Adipocyte (in vitro differentiated cells): ENCODE data around the gene ARMH4.
A peak's percentile ranks its signal among the peaks of the same experiment; 100 is the strongest.

Source experiments
- DNase-seq: peaks from one replicate; pipeline ENCODE4 v3.0.0-alpha.2; 2015; ENCODE audit warnings: low read depth
- H3K27me3 ChIP-seq: replicated peaks from 2 replicates; pipeline ENCODE4 v1.7.0; 2013; ENCODE audit warnings: mild to moderate bottlenecking, low read length, moderate library complexity; ENCODE audit not compliant: control insufficient read depth, insufficient read depth
- H3K36me3 ChIP-seq: 2 replicates; pipeline ENCODE4 v1.7.0; 2013; ENCODE audit warnings: low read length, mild to moderate bottlenecking, moderate library complexity; ENCODE audit not compliant: control insufficient read depth, insufficient read depth, severe bottlenecking
- H3K4me1 ChIP-seq: 2 replicates; pipeline ENCODE4 v1.7.0; 2013; ENCODE audit warnings: mild to moderate bottlenecking, low read length, moderate library complexity; ENCODE audit not compliant: control insufficient read depth, insufficient read depth
- H3K4me3 ChIP-seq: 2 replicates; pipeline ENCODE4 v1.7.0; 2013; ENCODE audit warnings: mild to moderate bottlenecking, low read length, moderate library complexity
- H3K9ac ChIP-seq: 2 replicates; pipeline ENCODE4 v1.7.0; 2013; ENCODE audit warnings: mild to moderate bottlenecking, low read length, moderate library complexity
- H3K9me3 ChIP-seq: 2 replicates; pipeline ENCODE4 v1.7.0; 2013; ENCODE audit warnings: mild to moderate bottlenecking, low read length, moderate library complexity; ENCODE audit not compliant: control insufficient read depth

The ARMH4 gene

DNA sequence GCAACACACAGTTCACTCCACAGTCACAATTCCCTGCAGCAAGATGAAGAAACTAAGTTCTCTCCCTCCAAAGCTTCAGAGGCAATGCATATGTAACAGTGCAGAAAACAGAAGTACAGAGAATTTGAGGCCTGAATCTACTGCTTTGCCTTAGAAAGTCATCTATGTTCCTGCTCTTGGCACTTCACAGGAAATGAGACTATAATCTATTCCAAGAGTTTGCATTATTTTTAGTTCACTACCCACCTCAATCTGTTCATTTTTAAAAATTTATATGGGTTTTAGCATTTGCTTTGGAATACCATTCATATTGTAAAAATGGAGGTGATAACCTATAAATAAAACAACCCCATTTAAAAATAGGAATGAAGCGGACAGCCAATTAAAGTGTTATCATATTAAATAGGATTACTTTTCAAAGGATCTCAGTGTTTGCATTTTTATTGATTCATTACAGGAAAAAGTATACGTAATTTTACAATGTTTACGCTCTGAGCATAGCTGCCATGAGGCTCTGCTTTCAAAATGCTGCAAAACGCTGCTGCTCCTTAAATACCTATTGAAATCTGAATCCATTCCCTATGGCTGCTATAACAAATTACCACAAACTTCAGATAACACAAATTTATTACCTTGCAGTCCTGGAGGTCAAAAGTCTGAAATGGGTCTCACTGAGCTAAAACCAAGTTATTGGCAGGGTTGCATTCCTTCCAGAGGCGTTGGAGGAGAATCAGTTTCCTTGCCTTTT, 60.0 kb downstream of the ARMH4 start:
- DNase-seq, result no peak
- Histone ChIP-seq H3K9ac (no peak overlapping the region), H3K36me3 (no peaks in the 10 kb centered on the region), H3K4me1 (no peaks in the 10 kb centered on the region), H3K9me3 (no peaks in the 10 kb centered on the region), H3K27me3 (no peaks in the 10 kb centered on the region), H3K4me3 (no peak overlapping the region)

DNA sequence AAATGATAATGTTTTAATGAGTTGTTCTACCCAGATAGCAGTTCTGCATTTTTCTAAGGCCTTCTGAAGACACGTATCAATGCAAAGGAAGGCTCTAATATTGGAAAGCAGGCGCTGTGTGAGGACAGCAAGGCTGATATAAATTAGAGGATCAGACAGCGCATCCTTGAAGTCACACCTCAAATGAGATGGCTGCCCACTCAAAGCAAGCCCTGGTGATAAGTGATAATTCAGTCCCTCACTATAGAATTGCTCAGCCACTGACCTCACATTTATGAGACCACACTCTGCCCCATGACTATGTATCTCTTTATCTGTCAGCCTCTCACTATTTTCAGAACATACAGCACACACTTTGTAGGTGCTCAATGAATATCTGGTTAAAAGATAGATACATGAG, 62.4 kb downstream of the ARMH4 start:
- H3K9ac ChIP-seq, result no peak overlapping the region
- H3K4me3 ChIP-seq, result no peak overlapping the region
- no peaks in the 10 kb centered on the region for H3K4me1 ChIP-seq
- no peaks in the 10 kb centered on the region for H3K27me3 ChIP-seq
- H3K9me3 ChIP-seq, result no peaks in the 10 kb centered on the region
- DNase-seq, result no peak
- H3K36me3 ChIP-seq, result no peaks in the 10 kb centered on the region

DNA sequence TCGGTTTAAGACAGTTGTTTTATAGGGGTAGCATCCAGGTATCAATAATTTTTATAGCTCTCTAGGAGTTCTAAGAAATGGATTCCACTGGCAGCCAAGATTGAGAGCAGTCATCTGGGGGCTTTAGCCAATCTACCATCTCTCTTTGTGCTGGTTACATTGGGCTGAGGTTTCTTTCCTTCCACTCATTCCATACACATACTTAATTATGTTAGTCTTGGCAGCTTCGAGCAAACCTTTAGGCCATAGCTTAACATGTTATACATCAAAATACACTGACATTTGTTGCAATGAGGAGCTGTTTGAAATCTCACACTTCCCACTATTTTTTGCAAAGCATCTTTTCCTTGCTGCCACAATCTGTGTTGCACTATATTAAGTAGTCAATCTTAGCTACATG, 63.1 kb downstream of the ARMH4 start:
- Histone ChIP-seq H3K9me3 (no peaks in the 10 kb centered on the region), H3K27me3 (no peaks in the 10 kb centered on the region), H3K9ac (no peak overlapping the region), H3K36me3 (no peaks in the 10 kb centered on the region), H3K4me1 (no peaks in the 10 kb centered on the region), H3K4me3 (no peak overlapping the region)
- peak; percentile 19 for DNase-seq

DNA sequence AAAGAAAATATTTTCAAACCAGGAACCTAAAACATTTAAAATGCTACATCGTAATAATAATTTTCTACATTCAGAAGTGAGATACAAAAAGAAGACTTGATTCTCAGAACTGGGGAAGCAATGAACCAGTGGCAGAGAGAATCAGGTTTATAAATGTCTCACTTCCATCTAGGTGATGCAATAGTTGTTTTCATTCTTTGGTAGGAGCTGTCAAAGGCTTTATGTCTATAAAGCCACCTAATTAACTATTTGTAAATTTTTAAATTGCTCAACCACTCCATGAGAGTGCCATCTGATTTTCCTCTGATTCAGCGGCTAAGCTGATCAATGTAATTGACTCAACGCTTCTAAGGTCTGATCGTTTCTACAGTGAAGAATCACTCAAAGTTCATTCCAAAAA, 66.1 kb downstream of the ARMH4 start:
- H3K36me3 ChIP-seq, result no peaks in the 10 kb centered on the region
- H3K9me3 ChIP-seq, result no peaks in the 10 kb centered on the region
- H3K27me3 ChIP-seq, result no peaks in the 10 kb centered on the region
- no peak for DNase-seq
- no peak overlapping the region for H3K9ac ChIP-seq
- peaks cover 14% of the 10 kb centered on the region for H3K4me1 ChIP-seq
- no peak overlapping the region for H3K4me3 ChIP-seq

DNA sequence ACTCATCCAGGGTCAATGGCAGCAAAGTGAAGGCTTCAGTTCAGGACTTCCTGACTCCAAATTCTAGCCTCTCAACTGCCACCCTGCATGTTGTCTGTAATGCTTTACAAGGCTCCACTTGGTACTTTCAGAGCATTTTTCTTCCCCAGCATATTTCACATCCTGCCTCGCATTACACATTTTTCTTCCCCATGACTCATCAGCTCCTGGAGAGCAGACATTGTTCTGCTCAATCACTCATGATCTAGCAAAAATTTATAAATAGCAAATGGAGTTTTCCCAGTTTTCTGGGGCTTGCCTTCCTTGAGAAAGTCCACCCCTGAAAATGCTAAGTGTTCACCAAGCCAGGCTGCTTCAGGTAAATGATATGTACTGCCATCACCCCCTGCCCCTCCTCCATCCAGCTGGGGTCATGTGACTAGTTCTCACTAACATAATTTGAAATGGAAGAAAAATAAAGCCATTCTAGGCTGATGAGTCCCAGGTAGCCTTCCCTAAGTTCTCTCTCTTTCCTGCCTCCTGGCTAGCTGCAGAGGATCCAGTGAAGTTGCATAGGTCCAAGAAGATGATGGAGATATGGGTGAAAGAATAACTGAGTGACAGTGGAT, 69.4 kb downstream of the ARMH4 start:
- DNase-seq, result peak; percentile 89

DNA sequence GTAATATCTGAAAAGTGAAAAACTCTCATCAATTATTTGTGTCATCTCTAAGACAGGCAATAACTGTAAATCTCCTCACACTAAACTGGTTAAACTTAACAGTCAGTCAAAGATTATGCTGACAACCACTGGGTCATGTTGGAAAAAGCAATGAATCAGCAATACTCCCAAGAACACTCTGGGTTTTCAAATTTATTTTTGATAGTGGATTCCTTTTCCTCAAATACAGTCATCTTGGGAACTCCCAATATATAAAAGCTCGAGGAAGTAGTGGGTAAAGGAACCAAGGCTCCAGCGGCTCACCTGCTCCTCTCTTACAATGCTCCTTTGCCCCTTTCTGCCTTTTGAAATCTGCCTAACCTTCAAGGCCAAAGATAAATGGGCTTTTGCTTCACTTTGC, 70.0 kb downstream of the ARMH4 start:
- no peaks in the 10 kb centered on the region for H3K9me3 ChIP-seq

More for the DNA sequence above, 69.4 kb downstream of the ARMH4 start:
- no peaks in the 10 kb centered on the region for H3K27me3 ChIP-seq
- peaks cover 27% of the 10 kb centered on the region for H3K4me1 ChIP-seq
- H3K4me3 ChIP-seq, result peak overlapping the region; percentile 15
- peak overlapping the region; percentile 69 for H3K9ac ChIP-seq
- H3K9me3 ChIP-seq, result no peaks in the 10 kb centered on the region
- H3K36me3 ChIP-seq, result no peaks in the 10 kb centered on the region

DNA sequence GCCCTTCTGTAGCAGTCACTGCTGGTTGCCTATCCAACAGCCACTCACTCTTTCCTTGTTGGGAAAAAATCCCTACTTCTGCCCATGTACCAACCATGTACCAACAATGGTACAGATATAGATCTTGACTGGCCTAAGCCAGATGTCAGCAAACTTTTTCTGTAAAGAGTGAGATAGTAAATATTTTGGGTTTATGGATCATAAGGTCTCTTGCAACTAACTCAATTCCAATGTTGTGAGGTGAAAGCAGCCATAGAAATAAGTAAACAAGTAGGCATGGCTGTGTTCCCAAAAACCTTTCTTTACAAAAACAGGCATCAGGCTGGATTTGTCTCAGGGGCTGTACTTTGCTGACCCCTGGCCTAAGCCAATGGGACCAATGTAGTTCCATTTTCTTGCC, 73.5 kb downstream of the ARMH4 start:
- no peaks in the 10 kb centered on the region for H3K27me3 ChIP-seq
- peak; percentile 32 for DNase-seq

More for the DNA sequence above, 70.0 kb downstream of the ARMH4 start:
- Histone ChIP-seq H3K9ac (peak overlapping the region; percentile 69), H3K36me3 (no peaks in the 10 kb centered on the region), H3K4me1 (peaks cover 33% of the 10 kb centered on the region), H3K27me3 (no peaks in the 10 kb centered on the region), H3K4me3 (peak overlapping the region; percentile 15)
- peak; percentile 18 for DNase-seq

DNA sequence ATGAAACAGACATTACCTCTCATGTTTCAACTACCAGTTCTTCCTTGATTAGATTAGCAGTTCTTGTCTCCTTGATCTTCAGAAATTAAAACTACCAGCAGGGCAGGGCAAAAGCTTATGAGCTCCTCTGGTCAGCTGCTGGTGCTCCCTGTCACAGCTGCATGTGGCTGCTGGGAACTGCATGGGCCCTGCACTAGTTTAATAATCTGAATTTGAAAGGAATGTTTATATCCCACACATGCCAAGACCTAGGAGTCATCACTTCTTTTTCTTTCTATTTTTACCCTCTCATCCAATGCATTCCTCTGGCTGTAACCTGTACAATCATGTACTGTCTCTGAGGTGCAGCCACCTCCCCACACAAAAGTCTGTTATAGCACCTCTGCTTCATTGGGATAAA, 73.9 kb downstream of the ARMH4 start:
- H3K4me3 ChIP-seq, result peak overlapping the region; percentile 25
- H3K36me3 ChIP-seq, result no peaks in the 10 kb centered on the region
- peak overlapping the region; percentile 17 for H3K9ac ChIP-seq
- no peaks in the 10 kb centered on the region for H3K9me3 ChIP-seq
- H3K27me3 ChIP-seq, result no peaks in the 10 kb centered on the region
- H3K4me1 ChIP-seq, result peaks cover 33% of the 10 kb centered on the region
- peak; percentile 60 for DNase-seq

More for the DNA sequence above, 73.5 kb downstream of the ARMH4 start:
- Histone ChIP-seq H3K9ac (no peak overlapping the region), H3K4me1 (peaks cover 33% of the 10 kb centered on the region), H3K4me3 (no peak overlapping the region), H3K9me3 (no peaks in the 10 kb centered on the region), H3K36me3 (no peaks in the 10 kb centered on the region)

DNA sequence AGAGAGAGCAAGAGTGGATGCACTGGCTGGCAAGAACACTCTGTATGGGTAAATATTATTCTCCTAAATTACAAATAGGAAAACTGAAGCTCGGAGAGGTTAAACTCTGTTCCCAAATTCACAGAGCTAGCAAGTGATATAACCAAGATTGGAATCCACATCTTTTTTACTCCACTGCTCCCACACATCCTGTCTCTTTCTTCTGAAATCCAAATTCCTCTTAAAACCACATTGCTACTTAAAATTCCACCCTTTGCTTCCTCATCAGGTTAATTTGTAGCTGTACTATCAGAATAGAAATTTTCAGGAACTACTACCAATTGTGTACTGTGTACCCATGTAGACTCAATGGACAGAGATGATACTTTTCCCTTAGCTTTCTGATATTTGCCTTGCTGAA, 74.4 kb downstream of the ARMH4 start:
- Histone ChIP-seq H3K27me3 (no peaks in the 10 kb centered on the region), H3K4me3 (peak overlapping the region; percentile 25), H3K9me3 (no peaks in the 10 kb centered on the region), H3K9ac (peak overlapping the region; percentile 17), H3K4me1 (peaks cover 30% of the 10 kb centered on the region), H3K36me3 (no peaks in the 10 kb centered on the region)
- DNase-seq, result peak; percentile 21

DNA sequence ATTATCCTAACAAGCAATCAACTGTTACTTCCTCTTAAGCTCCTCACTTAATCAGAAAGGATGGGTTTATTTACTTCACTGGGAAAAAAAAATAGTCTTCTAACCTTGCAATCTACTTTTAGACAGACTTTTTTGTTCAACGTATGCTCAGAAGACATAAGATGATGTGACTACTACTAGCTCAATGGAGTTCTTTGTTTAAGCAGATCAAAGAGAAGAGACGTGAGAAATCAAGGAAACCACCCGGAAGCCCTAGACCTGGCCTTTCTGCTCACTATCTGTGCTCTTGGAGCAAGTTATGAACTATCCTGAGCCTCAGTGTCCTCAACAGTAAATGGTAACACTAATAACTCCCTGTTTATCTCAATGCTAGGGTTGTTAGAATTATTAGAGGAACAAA, 78.5 kb downstream of the ARMH4 start:
- Histone ChIP-seq H3K9me3 (no peaks in the 10 kb centered on the region), H3K4me1 (peaks cover 18% of the 10 kb centered on the region), H3K27me3 (no peaks in the 10 kb centered on the region), H3K4me3 (no peak overlapping the region), H3K36me3 (no peaks in the 10 kb centered on the region), H3K9ac (no peak overlapping the region)
- no peak for DNase-seq

DNA sequence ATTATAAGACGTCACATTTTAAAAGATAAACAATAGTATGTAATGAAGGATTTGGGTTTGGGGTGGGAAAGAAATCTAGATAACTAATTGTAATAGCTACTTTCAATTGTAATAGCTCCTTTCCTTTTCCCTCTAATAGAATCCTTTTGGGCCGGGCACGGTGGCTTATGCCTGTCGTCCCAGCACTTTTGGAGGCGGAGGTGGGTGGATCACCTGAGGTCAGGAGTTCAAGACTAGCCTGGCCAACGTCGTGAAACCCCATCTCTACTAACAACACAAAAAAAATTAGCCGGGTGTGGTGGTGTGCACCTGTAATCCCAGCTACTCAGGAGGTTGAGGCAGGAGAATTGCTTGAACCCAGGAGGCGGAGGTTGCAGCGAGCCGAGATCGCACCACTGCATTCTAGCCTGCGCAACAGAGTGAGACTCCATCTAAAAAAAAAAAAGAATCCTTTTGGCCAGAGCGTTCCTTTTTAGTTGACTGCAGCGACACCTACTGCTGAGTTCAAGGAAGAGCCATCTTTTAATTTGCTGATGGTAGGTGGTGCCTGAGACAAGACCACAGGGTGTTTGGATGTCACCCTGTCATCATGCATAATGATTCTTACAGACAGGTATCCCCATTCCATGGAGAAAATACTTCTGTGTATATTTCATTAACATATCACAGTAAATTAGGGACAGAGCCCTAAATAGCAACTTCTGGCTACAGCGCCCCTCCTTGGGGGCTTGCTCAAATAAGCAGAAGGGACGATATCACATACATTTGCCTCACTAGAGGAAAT, 79.5 kb downstream of the ARMH4 start:
- peak; percentile 84 for DNase-seq
- H3K36me3 ChIP-seq, result no peaks in the 10 kb centered on the region
- H3K27me3 ChIP-seq, result no peaks in the 10 kb centered on the region
- no peak overlapping the region for H3K9ac ChIP-seq
- H3K4me3 ChIP-seq, result peak overlapping the region; percentile 45
- peaks cover 9% of the 10 kb centered on the region for H3K4me1 ChIP-seq
- H3K9me3 ChIP-seq, result no peaks in the 10 kb centered on the region
